Islet precursor cell (in vitro differentiated cells): ENCODE data around the gene HES7.
A peak's percentile ranks its signal among the peaks of the same experiment; 100 is the strongest.

Experiments
- DNase-seq: peaks from one replicate; pipeline ENCODE4 v3.0.0-alpha.2; 2018

HES7 gene

GRCh38 chr17:8142887-8143580 is 19.1 kb upstream of the HES7 start:
- DNase-seq = no peak

GRCh38 chr17:8142158-8142886 is 18.4 kb upstream of the HES7 start:
- peak; percentile 52 for DNase-seq

DNA sequence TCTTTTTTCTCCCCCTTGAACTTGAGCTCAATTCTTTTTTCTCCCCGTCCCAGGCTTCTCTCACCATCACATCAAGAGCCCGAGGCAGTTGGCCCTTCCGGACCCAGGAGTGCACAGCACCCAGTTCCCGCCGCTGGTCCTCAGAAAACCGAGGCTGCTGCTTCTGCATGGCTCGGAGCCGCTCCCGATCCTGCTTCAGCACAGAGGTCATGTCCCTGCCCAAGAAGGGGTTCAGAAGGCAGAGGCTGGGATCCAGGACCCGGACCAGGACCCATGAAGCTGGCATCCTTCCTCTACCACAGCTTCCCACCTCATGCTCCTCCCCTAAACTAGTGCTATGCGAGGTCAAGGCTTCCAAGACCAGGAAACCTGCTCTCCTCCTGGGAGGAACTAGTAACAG is 17.8 kb upstream of the HES7 start:
- DNase-seq = no peak

- no peak for DNase-seq
Measured at GRCh38 chr17:8141045-8141444, 17.1 kb upstream of the HES7 start.

- no peak for DNase-seq
Measured at GRCh38 chr17:8140065-8141029, 16.4 kb upstream of the HES7 start.

DNA sequence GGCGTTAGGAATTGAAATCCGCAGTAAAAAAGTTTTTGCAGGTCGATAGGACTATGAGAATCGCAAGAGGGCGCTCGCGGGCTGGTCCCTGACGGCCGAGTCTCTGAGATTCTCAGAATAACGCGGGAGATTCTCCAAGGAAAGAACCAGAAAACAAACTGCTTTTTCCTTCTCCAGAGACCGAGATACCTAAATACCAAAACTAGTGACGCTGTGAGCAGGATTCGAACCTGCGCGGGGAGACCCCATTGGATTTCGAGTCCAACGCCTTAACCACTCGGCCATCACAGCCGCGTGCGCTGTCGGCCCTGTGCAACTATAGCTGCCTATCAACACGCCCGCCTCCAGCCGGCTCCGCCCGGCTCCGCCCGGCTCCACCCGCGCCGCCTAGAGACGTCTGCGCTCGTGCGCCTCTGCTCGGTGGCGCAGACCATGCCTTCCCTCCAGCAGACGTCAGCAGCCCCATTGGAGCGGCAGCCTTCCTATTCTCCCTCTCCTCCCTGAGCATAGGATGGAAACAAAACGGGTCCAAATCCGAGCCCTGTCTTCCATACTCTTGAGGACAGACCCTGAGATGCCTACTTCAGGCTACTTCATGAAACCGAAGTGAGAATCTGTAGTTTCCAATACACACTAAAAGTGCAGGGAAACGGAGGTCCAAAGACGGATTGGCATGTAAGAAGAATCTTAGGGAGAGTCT is 14.9 kb upstream of the HES7 start:
- peak; percentile 99 for DNase-seq

- DNase-seq = no peak
Measured at GRCh38 chr17:8138374-8138671, 14.4 kb upstream of the HES7 start.

DNA sequence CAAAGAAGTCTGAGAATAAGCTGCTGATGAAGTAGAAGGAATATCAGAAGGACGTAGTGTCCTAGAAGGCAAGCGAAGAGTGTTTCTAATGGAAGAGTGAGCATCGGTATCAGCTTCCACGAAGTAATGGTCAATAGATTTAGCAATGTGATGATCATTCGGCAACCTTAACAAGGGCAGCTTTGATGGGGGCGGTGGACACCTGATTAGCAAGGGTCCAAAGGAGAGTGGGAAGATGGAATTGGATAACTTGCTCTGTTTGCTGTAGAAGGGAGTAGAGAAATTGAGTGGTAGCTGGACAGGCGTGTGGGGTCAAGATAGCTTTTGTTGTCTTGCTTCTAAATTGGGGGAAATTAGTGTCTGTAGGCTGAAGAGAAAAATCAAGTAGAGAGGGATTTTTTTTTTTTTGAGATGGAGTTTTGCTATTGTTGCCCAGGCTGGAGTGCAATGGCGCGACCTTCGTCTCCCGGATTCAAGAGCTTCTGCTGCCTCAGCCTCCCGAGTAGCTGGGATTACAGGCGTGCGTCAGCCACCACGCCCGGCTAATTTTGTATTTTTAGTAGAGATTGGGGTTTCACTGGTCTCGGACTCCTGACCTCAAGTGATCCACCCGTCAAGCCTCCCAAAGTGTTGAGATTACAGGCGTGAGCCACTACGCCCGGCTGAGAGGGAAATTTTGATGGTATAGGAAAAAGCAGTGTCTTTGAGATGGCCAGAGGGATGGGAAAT is 13.9 kb upstream of the HES7 start:
- DNase-seq = no peak

DNA sequence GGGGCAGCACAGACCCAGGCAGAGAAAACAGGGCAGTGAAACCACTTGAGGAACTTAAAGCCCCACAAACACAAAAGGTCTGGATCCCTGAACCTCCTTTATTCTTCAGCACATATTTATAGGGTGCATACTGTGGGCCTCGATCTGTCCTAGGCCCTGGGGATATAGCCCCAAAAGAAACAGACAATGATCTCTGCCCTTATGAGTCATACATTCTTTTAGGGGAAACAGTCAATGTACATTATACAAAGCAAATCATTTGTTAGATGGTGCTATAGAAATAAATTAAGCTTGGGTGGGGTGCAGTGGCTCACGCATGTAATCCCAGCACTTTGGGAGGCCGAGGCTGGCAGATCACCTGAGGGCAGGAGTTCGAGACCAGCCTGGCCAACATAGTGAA is 10.0 kb upstream of the HES7 start:
- DNase-seq = no peak

- peak; percentile 68 for DNase-seq
Measured at GRCh38 chr17:8133399-8133798, 9.5 kb upstream of the HES7 start.

- no peak for DNase-seq
Measured at GRCh38 chr17:8131844-8132441, 8.0 kb upstream of the HES7 start.

GRCh38 chr17:8128125-8128784 is 4.3 kb upstream of the HES7 start:
- DNase-seq = no peak

DNA sequence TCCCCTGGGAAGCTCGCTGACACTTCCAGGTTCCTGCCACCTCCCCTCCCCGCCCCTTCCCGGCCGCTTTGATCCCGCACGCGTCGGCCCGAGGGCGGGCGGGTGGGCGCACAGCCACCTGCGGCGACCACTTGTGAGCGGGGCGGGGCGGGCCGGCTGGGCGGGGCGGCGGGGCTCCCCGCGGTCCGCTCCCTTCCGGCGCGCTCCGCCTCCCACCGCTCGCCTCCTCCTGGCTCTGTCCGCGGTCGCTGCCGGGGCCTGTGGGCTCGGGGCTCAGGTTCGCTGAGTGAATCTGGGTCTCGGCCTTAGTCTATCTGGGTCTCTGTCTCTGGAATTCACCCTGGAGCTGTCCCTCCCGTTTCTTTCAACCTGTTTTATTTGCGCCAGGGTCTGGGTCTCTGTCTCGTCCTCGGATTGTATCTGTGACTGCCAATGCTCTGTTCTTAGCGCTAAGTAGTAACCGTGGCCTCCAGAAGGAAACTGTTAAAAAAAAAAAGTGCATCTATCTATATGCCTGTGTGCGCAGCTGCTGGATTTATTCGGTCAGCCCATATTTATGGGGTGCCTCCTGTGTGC is 2.7 kb upstream of the HES7 start:
- peak; percentile 85 for DNase-seq

GRCh38 chr17:8125947-8126490 is 2.1 kb upstream of the HES7 start:
- DNase-seq = peak; percentile 70

DNA sequence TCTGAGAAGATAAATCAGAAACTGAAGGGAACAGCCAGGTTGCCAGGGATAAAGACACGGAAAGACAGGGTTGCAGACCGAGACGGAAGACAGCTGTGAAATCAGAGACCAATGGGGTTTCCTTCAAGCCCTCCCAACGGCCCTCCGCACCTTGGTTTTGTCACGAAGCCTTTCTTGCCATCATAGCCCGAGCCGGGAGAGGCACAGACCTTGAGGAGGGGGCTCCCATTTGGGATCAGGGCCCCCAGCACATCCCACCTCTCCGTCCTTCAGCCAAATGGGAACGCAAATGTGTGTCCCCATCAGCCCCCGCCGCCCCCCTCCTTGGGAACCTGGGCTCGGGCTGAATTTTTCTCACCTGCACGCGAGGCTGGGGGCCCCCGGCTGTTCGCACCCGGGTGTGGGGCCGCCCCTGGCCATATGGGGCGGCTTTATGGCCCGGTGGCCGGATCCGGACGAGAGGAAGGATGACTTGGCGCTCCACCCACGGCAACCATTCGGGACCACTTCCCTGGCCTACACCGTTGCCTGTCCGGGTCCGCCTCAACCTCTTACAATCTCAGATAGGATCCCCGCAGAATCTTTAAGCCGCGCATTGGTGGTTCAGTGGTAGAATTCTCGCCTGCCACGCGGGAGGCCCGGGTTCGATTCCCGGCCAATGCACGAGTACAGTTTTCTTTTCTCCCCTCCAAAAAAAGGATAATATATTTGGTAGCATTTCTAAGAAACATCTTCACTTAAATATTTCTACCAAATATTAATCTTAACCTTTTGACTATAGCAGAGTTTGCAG is 1.4 kb upstream of the HES7 start:
- peak; percentile 93 for DNase-seq

DNA sequence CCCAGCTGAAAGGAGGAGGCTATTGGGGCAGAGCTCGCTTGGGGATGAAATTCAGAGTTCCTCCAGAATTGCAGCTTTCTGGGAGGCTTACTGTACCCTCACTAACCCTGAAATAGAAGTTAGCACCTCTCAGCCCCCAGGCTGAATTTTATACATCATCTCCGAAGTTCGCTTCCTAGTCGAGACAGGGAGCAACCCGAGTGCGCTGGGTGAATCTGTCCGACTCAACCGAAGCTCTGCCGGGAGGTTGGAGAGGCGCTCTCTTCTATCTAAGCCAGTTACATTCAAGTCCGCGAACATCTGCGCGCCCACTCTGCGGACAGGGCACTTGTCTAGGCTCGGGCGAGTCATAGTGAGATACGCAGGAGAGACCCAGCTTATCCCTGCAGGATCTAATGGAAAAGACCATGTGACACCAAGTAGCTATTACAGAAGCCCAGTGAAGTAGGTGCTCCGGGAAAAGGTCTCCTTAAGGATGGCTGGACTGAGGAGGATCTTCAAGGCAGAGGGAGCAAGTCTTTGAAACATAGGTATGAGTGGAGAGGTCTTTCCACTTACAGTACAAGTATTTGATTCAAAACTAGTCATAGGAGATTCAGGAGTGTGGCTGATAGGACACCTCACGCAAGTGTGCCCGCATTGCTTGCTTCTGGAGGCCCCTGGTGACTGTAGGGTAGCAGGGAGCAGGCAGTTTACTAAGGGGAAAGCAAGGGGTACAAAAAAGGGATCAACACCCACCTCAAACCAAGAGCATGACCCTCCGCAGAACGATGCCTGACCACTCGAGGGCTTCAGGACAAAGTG is 646 bp upstream of the HES7 start:
- peak; percentile 68 for DNase-seq

GRCh38 chr17:8122924-8123694 is 797 bp downstream of the HES7 start:
- DNase-seq = peak; percentile 72

DNA sequence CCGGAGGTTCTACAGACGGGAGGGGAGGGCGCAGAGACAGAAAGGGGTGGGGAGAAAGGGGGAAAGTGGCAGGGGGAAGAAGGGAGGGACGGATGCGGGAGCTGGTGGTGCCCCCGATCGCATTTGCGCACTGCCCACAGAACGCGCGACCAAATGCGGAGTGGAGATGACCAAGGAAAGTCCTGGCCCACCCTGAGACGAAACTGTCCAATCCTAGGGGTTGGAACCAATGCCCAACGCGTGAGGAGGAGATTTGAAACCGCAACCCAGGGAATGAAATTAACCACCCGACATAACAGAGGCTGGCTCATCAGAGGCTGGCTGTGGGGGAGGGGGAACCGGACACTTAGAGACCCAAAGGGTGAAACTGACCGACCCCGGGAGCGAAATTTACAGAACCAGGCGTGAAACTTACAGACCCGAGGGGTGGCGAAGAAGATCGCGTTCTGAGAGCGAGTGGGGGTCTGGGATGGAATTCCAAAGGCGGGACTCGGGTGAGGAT is 1.4 kb downstream of the HES7 start:
- no peak for DNase-seq
